Activated CD4-positive, alpha-beta memory T cell treated with anti-CD3 and anti-CD28 coated beads, Interleukin-2, amount 10 ng/mL, durations not matched to agents 7 days and 5 days (primary cell): ENCODE results near the gene EMSY. TPM values are rescaled to one million over a fixed set of nuclear protein-coding genes. Genes with fewer than 3 reads are reported as not detected.

Source experiments
- CTCF ChIA-PET: fragments of 350-600 bp; sonication (Branson Sonifier 250); formaldehyde crosslinking; loops from one replicate; lab custom pipeline; 2021; ENCODE audit warnings: antibody characterized with exemption, inconsistent platforms; lab: Charles Lee
- POLR2A ChIA-PET: fragments of 350-600 bp; sonication (Branson Sonifier 250); formaldehyde crosslinking; loops from one replicate; lab custom pipeline; 2021; ENCODE audit warnings: antibody characterized with exemption; lab: Charles Lee
- DNase-seq: peaks from one replicate; pipeline ENCODE4 v3.0.0-alpha.2; 2020
- H3K27ac Mint-ChIP-seq: one replicate; pipeline ENCODE4 v1.8.0; 2021; ENCODE audit warnings: mild to moderate bottlenecking, mixed read lengths
- H3K27me3 Mint-ChIP-seq: one replicate; pipeline ENCODE4 v1.8.0; 2021; ENCODE audit warnings: mixed read lengths
- H3K36me3 Mint-ChIP-seq: one replicate; pipeline ENCODE4 v1.8.0; 2021; ENCODE audit warnings: low read depth, mixed read lengths
- H3K4me1 Mint-ChIP-seq: one replicate; pipeline ENCODE4 v1.8.0; 2021; ENCODE audit warnings: mixed read lengths
- H3K4me3 Mint-ChIP-seq: one replicate; pipeline ENCODE4 v1.8.0; 2021; ENCODE audit warnings: mild to moderate bottlenecking, mixed read lengths
- H3K9me3 Mint-ChIP-seq: one replicate; pipeline ENCODE4 v1.8.0; 2021; ENCODE audit warnings: mixed read lengths
- total RNA-seq, 2 experiments: library from RNA; stranded (reverse); gene quantifications; one replicate each; pipeline ENCODE4 v1.2.3, GENCODE V29; 2021

EMSY gene
- total RNA-seq, 2 experiments from 2014 or later, result 33.9 to 35.5 TPM

- no peak overlapping the region for H3K4me3 Mint-ChIP-seq
- ChIA-PET POLR2A (no interaction called here), CTCF (no interaction called here)
- no peaks in the 10 kb centered on the region for H3K9me3 Mint-ChIP-seq
- H3K27me3 Mint-ChIP-seq, result no peaks in the 10 kb centered on the region
- H3K27ac Mint-ChIP-seq, result no peak overlapping the region
- no peak for DNase-seq
- no peaks in the 10 kb centered on the region for H3K4me1 Mint-ChIP-seq
- peaks cover 37% of the 10 kb centered on the region for H3K36me3 Mint-ChIP-seq
Measured at GRCh38 chr11:76462317-76462716, 17.5 kb downstream of the EMSY start.

- Mint-ChIP-seq H3K4me1 (no peaks in the 10 kb centered on the region), H3K27me3 (no peaks in the 10 kb centered on the region), H3K27ac (no peak overlapping the region), H3K4me3 (no peak overlapping the region), H3K36me3 (peaks cover 28% of the 10 kb centered on the region), H3K9me3 (no peaks in the 10 kb centered on the region)
- DNase-seq, result no peak
- ChIA-PET CTCF (no interaction called here), POLR2A (interaction anchor here (1.4 kb wide), 1 partner anchor 17 kb away, joined by 3 read pairs; no protein-coding TSS in a partner anchor)
Measured at GRCh38 chr11:76465701-76466100, 20.9 kb downstream of the EMSY start.

GRCh38 chr11:76466666-76467065 lies 21.8 kb downstream of the EMSY start:
- POLR2A ChIA-PET, result interaction anchor here (1.4 kb wide), 1 partner anchor 16 kb away, joined by 3 read pairs; no protein-coding TSS in a partner anchor
- no peaks in the 10 kb centered on the region for H3K27me3 Mint-ChIP-seq
- CTCF ChIA-PET, result interaction anchor here (0.8 kb wide), 1 partner anchor 10 kb away, joined by 3 read pairs; no protein-coding TSS in a partner anchor
- H3K9me3 Mint-ChIP-seq, result no peaks in the 10 kb centered on the region
- peaks cover 33% of the 10 kb centered on the region for H3K36me3 Mint-ChIP-seq
- no peak overlapping the region for H3K4me3 Mint-ChIP-seq
- no peak overlapping the region for H3K27ac Mint-ChIP-seq
- no peaks in the 10 kb centered on the region for H3K4me1 Mint-ChIP-seq
- no peak for DNase-seq

- peaks cover 33% of the 10 kb centered on the region for H3K36me3 Mint-ChIP-seq
- DNase-seq, result no peak
- H3K27ac Mint-ChIP-seq, result no peak overlapping the region
- POLR2A ChIA-PET, result no interaction called here
- H3K9me3 Mint-ChIP-seq, result no peaks in the 10 kb centered on the region
- CTCF ChIA-PET, result interaction anchor here (1.2 kb wide), 1 partner anchor 10 kb away, joined by 4 read pairs; no protein-coding TSS in a partner anchor
- no peaks in the 10 kb centered on the region for H3K4me1 Mint-ChIP-seq
- no peaks in the 10 kb centered on the region for H3K27me3 Mint-ChIP-seq
- H3K4me3 Mint-ChIP-seq, result no peak overlapping the region
Measured at GRCh38 chr11:76469141-76469540, 24.3 kb downstream of the EMSY start.

GRCh38 chr11:76471382-76471781 lies 26.6 kb downstream of the EMSY start:
- Mint-ChIP-seq H3K27ac (no peak overlapping the region), H3K27me3 (no peaks in the 10 kb centered on the region), H3K4me3 (no peak overlapping the region), H3K4me1 (no peaks in the 10 kb centered on the region), H3K36me3 (peaks cover 42% of the 10 kb centered on the region), H3K9me3 (no peaks in the 10 kb centered on the region)
- no peak for DNase-seq
- ChIA-PET POLR2A (no interaction called here), CTCF (no interaction called here)

- Mint-ChIP-seq H3K4me1 (peaks cover 14% of the 10 kb centered on the region), H3K36me3 (peaks cover 66% of the 10 kb centered on the region), H3K4me3 (no peak overlapping the region), H3K27ac (no peak overlapping the region), H3K27me3 (no peaks in the 10 kb centered on the region), H3K9me3 (peaks cover 15% of the 10 kb centered on the region)
- DNase-seq, result no peak
- ChIA-PET CTCF (no interaction called here), POLR2A (no interaction called here)
Measured at GRCh38 chr11:76480241-76480640, 35.4 kb downstream of the EMSY start.

GRCh38 chr11:76491644-76492043 lies 46.8 kb downstream of the EMSY start:
- H3K36me3 Mint-ChIP-seq, result peaks cover 16% of the 10 kb centered on the region
- H3K27ac Mint-ChIP-seq, result no peak overlapping the region
- no peaks in the 10 kb centered on the region for H3K27me3 Mint-ChIP-seq
- no peaks in the 10 kb centered on the region for H3K9me3 Mint-ChIP-seq
- H3K4me3 Mint-ChIP-seq, result no peak overlapping the region
- H3K4me1 Mint-ChIP-seq, result peaks cover 11% of the 10 kb centered on the region
- POLR2A ChIA-PET, result no interaction called here
- CTCF ChIA-PET, result no interaction called here
- no peak for DNase-seq

- no peak for DNase-seq
- H3K4me1 Mint-ChIP-seq, result peaks cover 11% of the 10 kb centered on the region
- ChIA-PET CTCF (no interaction called here), POLR2A (interaction anchor here (0.9 kb wide), 1 partner anchor 95 kb away, joined by 3 read pairs; no protein-coding TSS in a partner anchor)
- H3K4me3 Mint-ChIP-seq, result no peak overlapping the region
- H3K36me3 Mint-ChIP-seq, result peaks cover 25% of the 10 kb centered on the region
- H3K27ac Mint-ChIP-seq, result no peak overlapping the region
- H3K9me3 Mint-ChIP-seq, result no peaks in the 10 kb centered on the region
- no peaks in the 10 kb centered on the region for H3K27me3 Mint-ChIP-seq
Measured at GRCh38 chr11:76493040-76493439, 48.2 kb downstream of the EMSY start.

- no peak for DNase-seq
- Mint-ChIP-seq H3K27ac (no peak overlapping the region), H3K4me3 (no peak overlapping the region), H3K9me3 (no peaks in the 10 kb centered on the region), H3K36me3 (peaks cover 29% of the 10 kb centered on the region), H3K4me1 (peaks cover 11% of the 10 kb centered on the region), H3K27me3 (no peaks in the 10 kb centered on the region)
- POLR2A ChIA-PET, result interaction anchor here (0.9 kb wide), 1 partner anchor 95 kb away, joined by 3 read pairs; no protein-coding TSS in a partner anchor
- CTCF ChIA-PET, result interaction anchor here (0.5 kb wide), 1 partner anchor 363 kb away, joined by 3 read pairs; no protein-coding TSS in a partner anchor
Measured at GRCh38 chr11:76493626-76494539, 49.1 kb downstream of the EMSY start.

GRCh38 chr11:76495019-76495418 lies 50.2 kb downstream of the EMSY start:
- Mint-ChIP-seq H3K4me3 (no peak overlapping the region), H3K36me3 (peaks cover 29% of the 10 kb centered on the region), H3K4me1 (peaks cover 11% of the 10 kb centered on the region), H3K27me3 (no peaks in the 10 kb centered on the region), H3K9me3 (no peaks in the 10 kb centered on the region), H3K27ac (no peak overlapping the region)
- POLR2A ChIA-PET, result no interaction called here
- CTCF ChIA-PET, result no interaction called here
- DNase-seq, result no peak

GRCh38 chr11:76496174-76496573 lies 51.4 kb downstream of the EMSY start:
- H3K4me3 Mint-ChIP-seq, result no peak overlapping the region
- H3K27ac Mint-ChIP-seq, result no peak overlapping the region
- peaks cover 7% of the 10 kb centered on the region for H3K9me3 Mint-ChIP-seq
- H3K27me3 Mint-ChIP-seq, result no peaks in the 10 kb centered on the region
- ChIA-PET CTCF (no interaction called here), POLR2A (no interaction called here)
- peaks cover 40% of the 10 kb centered on the region for H3K36me3 Mint-ChIP-seq
- no peak for DNase-seq
- H3K4me1 Mint-ChIP-seq, result peaks cover 11% of the 10 kb centered on the region

GRCh38 chr11:76501526-76502202 lies 56.8 kb downstream of the EMSY start:
- H3K4me3 Mint-ChIP-seq, result no peak overlapping the region
- CTCF ChIA-PET, result interaction anchor here (0.8 kb wide), 1 partner anchor 294 kb away, joined by 3 read pairs; no protein-coding TSS in a partner anchor
- H3K36me3 Mint-ChIP-seq, result peaks cover 46% of the 10 kb centered on the region
- POLR2A ChIA-PET, result no interaction called here
- H3K9me3 Mint-ChIP-seq, result peaks cover 15% of the 10 kb centered on the region
- H3K27me3 Mint-ChIP-seq, result no peaks in the 10 kb centered on the region
- DNase-seq, result no peak
- no peaks in the 10 kb centered on the region for H3K4me1 Mint-ChIP-seq
- no peak overlapping the region for H3K27ac Mint-ChIP-seq

- H3K27ac Mint-ChIP-seq, result no peak overlapping the region
- H3K4me3 Mint-ChIP-seq, result no peak overlapping the region
- no peaks in the 10 kb centered on the region for H3K27me3 Mint-ChIP-seq
- H3K4me1 Mint-ChIP-seq, result no peaks in the 10 kb centered on the region
- ChIA-PET POLR2A (no interaction called here), CTCF (no interaction called here)
- peaks cover 17% of the 10 kb centered on the region for H3K36me3 Mint-ChIP-seq
- no peak for DNase-seq
- H3K9me3 Mint-ChIP-seq, result peaks cover 2% of the 10 kb centered on the region
Measured at GRCh38 chr11:76506833-76507232, 62.0 kb downstream of the EMSY start.
